Activated CD8-positive, alpha-beta memory T cell treated with anti-CD3 and anti-CD28 coated beads for 48 hours (primary cell): ENCODE data around the gene LRRC4B.
A peak's percentile ranks its signal among the peaks of the same experiment; 100 is the strongest.
"Not testable (repeated sequence)": the region's sequence is repeated elsewhere in the genome, so short reads cannot be mapped to it uniquely, and the experiment has no call there.

Experiments
- DNase-seq, 3 experiments: peaks; one replicate each; pipeline ENCODE4 v3.0.0-alpha.2; 2020; ENCODE audit warnings: low read depth in 2 of 3, low spot score in 2 of 3

LRRC4B gene, protein sequence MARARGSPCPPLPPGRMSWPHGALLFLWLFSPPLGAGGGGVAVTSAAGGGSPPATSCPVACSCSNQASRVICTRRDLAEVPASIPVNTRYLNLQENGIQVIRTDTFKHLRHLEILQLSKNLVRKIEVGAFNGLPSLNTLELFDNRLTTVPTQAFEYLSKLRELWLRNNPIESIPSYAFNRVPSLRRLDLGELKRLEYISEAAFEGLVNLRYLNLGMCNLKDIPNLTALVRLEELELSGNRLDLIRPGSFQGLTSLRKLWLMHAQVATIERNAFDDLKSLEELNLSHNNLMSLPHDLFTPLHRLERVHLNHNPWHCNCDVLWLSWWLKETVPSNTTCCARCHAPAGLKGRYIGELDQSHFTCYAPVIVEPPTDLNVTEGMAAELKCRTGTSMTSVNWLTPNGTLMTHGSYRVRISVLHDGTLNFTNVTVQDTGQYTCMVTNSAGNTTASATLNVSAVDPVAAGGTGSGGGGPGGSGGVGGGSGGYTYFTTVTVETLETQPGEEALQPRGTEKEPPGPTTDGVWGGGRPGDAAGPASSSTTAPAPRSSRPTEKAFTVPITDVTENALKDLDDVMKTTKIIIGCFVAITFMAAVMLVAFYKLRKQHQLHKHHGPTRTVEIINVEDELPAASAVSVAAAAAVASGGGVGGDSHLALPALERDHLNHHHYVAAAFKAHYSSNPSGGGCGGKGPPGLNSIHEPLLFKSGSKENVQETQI

DNA sequence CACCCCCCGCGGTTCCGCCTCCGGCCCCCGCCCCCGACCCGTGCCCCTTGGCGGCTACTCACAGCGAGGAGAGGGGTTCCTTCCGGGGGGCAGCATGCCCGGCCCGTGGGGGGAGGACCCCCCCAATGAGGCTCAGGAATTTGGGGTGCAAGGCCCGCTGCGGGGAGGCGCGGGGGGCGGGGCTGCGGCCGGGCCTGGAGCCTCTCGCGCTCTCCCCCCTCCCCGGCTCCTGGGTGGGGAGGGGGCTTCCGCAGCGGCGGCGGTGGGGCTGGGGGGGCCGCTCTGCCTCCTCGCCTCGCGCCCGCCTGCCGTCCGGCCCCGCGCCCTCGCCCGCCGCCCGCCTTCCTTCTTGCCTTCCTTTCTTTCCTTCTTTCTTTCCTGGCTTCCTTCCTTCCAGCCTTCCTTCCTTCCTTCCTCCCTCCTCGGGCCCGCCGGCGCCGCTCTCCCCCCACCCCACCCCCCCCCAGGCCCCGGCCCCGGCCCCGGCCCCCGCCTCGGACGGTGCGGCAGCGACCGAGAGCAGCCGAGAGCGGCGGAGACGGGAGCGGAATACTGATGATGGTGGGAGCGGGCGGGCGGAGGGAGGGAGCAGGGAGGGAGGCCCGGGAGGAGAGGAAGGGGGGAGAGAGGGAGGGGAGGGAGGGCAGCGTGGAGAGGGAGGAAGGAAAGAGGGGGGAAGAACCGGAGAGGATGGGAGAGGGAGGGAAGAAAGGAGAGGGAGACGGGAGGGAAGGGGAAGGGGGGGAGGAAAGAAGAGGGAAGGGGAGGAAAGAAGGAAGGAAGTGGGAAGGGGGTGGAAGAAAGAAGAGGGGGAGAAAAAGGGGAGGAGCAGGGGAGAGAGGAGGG lies at the start of gene LRRC4B:
Gene LRRC4B, minus strand, starts transcription at position 554 of the 846 bp plus-strand sequence. CDS start 19,597 bp downstream, outside the sequence.
- DNase-seq = no peak

DNA sequence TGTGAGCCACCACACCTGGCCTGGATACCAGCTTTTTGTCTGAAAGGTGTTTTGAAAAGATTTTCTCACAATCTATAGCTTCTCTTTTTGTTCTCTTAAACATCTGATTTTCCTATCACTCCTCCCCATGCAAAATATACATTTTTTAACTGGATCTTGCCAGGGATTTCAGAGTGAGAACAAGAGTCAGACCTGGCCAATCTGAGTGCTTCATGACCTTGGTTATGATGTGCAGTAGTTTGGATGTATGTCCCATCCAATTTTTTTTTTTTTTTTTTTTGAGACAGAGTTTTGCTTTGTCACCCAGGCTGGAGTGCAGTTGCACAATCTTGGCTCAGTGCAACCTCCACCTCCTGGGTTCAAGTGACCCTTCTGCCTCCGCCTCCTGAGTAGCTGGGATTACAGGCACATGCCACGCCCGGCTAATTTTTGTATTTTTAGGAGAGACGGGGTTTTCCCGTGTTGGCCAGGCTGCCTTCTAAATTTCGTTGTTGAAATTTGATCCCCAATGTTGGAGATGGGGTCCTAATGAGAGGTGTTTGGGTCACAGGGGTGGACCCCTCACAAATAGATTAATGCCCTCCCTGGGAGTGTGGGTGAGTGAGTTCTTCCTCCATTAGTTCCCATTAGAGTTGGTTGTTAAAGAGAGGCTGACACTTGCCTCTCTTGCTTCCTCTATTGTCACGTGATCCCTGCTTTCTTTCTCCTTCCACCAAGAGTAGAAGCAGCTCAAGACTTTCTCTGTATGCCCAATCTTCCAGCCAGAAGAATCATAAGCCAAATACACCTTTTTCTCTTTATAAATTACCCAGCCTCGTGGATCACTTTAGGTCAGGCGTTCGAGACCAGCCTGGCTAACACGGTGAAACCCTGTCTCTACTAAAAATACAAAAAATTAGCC lies 44.5 kb upstream of the LRRC4B start:
- not testable (repeated sequence) for DNase-seq

DNA sequence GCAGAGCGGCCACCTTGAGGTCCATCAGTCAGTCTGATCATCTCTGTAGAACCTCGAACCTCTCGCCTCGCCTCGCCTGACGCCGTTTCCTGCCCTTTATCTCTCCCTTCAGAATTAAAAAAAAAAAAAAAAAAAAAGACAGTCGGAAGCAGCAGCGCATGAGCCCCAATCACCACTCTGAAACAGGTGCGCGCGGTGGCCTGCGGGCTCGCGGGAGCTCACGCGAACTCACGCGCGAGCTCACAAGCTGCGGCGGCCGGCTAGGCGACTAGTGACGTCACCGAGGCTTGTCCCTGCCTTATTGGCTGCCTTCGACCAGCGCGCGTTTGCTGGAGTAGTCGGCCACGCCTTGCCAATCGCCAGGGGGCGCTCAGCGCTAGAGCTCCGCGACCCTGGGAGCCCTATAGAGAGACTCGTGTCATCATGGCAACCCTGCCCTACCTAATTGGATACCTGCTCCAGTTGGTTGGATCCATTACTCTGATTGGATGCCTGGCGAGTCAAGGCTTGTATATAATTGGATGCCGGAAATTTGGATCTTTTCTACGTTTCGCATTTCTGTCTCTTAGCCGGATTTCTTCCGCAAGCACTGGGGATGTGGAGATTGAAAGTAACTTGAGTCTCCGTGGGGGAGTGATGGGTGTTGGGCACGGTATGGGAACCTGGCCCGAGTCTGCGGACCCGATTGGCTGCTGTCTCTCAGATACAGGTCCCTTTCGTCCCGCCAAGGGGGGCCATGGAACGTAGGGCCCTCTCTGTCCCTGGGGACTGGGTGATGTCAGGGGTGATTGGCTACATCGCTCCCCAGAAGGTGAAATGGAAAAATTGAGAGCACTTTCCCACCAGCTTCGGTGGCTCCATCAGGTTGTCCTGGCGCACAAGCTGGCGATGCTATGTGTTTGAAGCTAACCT lies 39.9 kb upstream of the LRRC4B start:
- DNase-seq = peak; percentile 46 to 82 (median 68)

DNA sequence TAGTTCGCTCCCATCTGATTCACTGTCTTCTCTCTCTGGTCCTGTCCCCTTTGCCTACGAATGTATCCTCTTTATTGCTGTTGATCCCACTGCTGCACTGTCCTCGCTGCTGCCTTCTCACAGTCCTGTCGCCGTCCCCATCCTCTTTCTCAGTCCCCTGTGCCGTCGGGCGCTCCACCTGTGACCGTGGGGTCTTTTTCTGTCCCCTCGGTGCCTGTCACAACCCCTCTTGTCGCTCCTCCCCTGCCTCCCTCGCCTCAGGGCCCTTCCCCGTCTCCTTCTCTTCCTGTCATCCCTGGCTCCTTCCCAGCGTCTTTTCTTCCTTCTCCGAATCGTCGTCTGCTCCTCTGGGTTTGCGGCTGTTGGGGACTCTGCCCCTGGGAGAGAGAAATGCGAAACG lies 39.2 kb upstream of the LRRC4B start:
- no peak for DNase-seq

DNA sequence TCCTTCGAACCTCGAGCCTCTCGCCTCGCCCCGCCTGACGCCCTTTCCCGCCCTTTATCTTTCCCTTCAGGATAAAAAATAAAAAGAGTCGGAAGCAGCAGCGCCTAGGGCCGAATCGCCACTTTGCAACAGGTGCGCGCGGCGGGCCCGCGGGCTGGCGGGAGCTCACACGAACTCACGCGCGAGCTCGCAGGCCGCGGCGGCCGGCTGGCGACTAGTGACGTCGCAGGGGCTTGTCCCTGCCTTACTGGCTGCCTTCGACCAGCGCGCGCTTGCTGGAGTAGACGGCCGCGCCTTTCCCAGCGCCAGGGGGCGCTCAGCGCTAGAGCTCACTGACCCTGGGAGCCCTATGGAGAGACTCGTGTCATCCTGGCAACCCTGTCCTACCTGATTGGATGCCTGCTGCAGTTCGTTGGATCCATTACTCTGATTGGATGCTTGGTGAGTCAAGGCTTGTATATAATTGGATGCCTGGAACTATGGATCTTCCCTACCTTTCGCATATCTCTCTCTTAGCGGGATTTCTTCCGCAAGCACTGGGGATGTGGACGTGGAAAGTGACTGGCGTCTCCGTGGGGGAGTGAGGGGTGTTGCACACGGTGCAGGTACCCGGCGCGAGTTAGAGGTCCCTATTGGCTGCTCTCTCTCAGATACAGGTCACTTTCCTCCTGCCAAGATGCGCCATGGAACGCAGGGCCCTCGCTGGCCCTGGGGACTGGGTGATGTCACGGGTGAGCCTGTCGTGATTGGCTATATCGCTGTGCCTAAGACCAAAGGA lies 38.0 kb upstream of the LRRC4B start:
- DNase-seq = not testable (repeated sequence)

DNA sequence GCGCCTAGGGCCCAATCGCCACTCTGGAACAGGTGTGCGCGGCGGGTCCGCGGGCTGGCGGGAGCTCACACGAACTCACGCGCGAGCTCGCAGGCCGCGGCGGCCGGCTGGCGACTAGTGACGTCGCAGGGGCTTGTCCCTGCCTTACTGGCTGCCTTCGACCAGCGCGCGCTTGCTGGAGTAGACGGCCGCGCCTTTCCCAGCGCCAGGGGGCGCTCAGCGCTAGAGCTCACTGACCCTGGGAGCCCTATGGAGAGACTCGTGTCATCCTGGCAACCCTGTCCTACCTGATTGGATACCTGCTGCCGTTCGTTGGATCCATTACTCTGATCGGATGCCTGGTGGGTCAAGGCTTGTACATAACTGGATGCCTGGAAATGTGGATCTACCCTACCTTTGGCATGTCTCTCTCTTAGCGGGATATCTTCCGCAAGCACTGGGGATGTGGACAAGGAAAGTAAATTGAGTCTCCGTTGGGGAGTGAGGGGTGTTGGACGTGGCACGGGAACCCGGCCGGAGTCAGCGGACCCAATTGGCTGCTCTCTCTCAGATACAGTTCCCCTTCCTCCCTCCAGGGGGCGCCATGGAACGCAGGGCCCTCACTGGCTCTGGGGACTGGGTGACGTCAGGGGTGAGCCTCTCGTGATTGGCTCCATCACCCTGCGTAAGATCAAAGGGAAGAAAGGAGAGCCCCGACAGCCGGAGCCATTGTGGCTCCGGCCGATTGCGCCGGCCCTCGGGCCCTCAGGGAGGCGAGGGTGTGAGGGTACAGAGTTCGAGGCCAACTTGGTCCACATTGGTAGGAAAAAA lies 36.2 kb upstream of the LRRC4B start:
- DNase-seq = not testable (repeated sequence)

DNA sequence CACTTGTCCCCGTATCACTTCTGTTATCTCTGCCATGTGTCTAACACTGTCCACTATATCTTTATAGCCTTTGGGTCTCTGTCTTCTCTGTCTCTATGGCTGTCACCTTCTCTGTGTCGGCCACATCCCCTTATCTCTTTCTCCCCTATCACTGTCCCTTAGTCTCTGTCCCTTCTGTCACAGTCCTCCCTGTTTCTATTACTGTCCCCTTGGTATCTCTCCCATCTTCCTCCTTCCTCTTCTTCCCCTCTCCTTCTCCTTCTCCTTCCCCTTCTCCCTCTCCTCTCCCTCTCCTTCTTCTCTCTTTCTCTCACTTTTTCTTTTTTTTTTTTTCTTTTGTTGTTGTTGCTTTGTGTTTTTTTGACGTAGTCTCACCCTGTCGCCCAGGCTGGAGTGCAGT lies 34.7 kb upstream of the LRRC4B start:
- no peak for DNase-seq

DNA sequence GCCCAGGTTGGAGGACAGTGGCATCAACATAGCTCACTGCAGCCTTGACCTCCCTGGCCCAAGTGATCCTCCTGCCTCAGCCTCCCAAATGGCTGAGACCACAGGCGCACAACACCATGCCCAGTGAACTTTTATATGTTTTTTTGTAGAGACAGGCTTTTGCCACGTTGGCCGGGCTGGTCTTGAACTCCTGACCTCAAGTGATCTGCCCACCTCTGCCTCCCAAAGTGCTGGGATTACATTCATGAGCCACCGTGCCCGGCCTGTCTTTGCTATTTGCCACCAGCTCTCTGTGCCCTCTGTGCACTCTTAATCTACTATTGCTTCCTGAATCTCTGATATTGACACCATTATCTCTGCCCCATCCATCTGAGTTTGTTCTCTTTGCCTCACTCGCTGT lies 34.3 kb upstream of the LRRC4B start:
- DNase-seq = no peak

DNA sequence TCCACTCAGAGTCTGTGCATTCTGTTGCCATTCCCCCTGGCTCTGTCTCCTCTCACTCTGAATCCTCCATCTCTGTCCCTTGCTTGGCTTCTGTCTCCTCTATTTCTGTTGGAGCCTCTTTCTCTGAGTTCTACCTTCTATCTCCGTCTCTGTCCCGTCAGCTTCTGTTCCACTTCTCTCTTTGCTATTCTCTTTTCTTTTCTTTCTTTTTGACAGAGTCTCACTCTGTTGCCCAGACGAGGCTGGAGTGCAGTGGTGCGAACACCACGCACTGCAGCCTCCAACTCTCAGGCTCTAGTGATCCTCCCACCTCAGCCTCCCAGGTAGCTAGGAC lies 33.8 kb upstream of the LRRC4B start:
- DNase-seq = no peak

DNA sequence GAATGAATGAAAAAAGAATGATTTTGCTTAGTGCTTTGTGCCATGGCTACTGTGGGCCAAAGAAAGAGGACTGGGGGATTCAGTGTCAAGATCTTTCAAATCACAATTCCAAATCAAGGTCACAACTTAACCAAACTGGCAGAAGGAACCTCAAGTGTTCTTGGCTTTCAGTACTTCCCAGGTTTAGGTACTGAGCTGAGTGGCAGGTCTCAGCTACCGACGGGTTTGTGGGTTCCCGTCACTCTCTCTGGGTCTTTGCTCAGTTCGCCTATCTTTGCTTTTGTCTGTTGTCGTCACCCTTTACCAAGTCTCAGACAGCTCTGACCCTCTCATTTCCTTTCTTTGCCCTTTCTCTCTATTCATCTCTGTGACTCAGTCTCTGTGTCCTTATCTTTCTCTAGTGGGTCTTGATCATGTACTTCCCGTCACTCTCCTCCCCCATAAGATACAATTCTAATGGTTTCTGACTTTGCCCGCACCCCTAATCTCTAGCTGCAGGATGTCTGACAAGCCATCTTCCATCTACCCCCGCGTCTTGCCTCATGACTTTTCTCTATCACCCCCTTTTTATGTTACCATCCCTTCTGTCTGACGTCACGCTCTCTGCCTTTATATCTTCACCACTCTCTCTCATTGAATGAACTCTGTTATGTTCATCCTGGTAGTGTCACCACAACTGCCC lies 33.3 kb upstream of the LRRC4B start:
- no peak for DNase-seq

DNA sequence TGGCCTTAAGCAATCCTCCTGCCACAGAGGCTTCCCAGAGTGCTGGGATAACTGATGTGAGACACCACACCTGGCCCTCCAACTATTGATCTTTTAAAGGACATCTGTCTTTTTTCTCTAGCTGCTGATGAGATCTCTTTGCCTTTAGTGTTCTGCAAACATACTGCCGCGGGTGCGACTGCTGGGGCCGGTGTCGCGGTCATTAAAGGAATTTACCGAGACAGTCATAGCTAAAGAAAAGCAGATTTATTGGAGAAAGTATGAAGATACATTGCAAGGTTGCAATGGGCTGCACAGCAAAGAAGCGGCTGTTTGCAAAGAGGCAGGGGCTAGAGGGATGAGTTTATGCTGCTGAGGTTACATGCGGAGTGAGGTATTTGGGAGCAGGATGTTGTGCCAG lies 31.2 kb upstream of the LRRC4B start:
- no peak for DNase-seq

DNA sequence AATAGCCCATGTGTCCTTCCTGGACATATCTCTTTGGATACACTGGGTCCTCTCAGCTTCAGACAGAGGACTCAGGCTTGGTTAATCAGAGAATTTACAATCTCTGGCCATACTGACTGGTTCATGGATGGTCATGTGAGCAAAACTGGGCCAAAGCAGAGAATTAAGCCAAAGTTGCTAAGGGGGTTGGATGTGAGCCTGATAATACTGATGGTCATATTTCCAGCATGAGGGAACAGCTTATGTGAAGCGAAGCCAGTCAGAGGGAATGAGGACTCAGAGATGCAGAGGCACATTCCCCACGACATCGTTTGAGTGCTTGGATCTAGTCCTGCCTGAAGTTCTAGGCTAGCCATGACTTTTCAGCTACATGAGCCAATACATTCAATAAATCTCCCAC lies 22.0 kb upstream of the LRRC4B start:
- DNase-seq = no peak

DNA sequence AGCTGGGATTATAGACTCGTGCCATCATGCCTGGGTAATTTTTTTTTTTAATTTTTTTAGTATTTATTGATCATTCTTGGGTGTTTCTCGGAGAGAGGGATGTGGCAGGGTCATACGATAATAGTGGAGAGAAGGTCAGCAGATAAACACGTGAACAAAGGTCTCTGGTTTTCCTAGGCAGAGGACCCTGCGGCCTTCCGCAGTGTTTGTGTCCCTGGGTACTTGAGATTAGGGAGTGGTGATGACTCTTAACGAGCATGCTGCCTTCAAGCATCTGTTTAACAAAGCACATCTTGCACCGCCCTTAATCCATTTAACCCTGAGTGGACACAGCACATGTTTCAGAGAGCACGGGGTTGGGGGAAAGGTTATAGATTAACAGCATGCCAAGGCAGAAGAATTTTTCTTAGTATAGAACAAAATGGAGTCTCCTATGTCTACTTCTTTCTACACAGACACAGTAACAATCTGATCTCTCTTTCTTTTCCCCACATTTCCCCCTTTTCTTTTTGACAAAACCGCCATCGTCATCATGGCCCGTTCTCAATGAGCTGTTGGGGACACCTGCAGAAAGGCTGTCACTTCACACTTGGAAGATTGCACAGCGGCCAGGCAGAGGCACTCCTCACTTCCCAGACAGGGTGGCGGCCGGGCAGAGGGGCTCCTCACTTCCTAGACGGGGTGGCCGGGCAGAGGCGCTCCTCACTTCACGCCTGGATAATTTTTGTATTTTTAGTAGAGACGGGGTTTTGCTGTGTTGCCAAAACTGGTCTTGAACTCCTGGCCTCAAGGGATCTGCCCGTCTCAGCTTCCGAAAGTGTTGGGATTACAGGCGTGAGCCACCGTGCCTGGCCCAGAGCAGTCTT lies 13.8 kb upstream of the LRRC4B start:
- DNase-seq = not testable (repeated sequence)

DNA sequence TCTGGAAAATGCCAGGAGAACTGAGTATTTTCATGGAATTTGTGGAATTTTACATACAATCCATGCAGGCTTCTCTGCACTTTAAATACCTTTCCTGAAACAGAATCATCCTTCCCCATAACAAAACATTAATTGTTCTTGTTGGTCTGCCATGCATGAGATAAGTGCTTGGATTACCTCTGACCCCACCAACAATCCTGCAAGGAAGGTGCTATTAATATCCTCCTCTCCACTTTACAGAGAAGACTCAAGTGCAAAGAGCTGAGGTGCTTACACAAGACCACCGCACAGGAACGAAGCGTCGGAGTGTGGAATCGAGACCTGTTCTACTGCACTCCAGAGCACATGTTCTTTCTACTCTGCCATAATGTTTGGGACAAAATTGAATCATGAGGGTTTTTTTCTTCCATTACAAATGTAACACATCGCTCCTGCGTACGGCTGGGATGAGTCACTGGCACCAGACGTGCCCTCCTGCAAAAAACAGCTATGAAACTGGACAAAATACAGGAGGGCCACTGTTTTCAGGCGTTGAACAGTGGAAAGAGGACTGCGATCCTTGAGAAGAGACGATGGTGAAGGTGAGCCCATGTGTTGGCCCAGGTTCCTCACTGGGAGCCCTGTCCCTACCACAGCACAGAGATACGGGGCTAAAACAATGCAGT lies 12.9 kb upstream of the LRRC4B start:
- no peak for DNase-seq

DNA sequence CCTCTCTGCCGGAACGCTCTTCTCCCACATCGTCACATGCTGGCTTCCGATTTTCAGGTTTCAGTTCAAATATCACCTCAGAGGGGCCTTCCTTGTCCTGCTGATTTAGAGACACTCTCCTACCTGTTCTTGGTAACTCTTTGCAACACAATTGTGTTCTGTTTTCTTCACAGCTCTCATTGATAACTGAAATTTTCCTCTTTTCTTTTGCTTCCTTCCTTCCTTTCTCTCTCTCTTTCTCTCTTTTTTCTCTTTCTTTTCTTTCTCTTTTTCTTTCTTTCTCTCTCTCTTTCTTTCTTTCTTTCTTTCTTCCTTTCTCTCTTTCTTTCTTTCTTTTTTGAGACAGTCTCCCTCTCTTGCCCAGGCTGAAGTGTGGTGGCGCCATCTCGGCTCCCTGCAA lies 12.0 kb upstream of the LRRC4B start:
- no peak for DNase-seq

DNA sequence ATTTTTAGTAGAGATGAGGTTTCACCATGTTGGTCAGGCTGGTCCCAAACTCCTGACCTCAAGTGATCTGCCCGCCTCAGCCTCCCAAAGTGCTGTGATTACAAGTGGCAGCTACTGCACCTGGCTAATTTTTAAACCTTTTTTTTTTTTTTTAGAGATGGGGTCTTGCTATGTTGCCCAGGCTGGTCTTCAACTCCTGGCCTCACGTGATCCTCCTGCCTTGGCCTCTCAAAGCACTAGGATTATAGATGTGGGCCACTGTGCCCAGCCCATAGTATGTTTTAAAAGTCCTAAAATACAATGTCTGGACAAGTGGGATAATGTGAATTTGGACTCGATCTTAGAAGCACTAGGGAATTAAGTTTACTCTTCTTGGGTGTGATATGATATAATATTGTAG lies 8.5 kb upstream of the LRRC4B start:
- not testable (repeated sequence) for DNase-seq
